Ovary (tissue), 9 donors: Measurements from ENCODE around the gene ANKRD44. TPM values are rescaled to one million over a fixed set of nuclear protein-coding genes. Genes with fewer than 3 reads are reported as not detected.

Source experiments
- DNase-seq, 5 donors: peaks; one replicate each; pipeline ENCODE4 v3.0.0-alpha.2; 2019 to 2020
- H3K27ac ChIP-seq, 2 donors: fragments of 200-600 bp; one replicate each; pipeline versions ENCODE4 v1.5.1 to v1.8.0; 2019 to 2022
- H3K27me3 ChIP-seq: fragments of 200-600 bp; one replicate; pipeline ENCODE4 v1.8.0; 2022
- H3K36me3 ChIP-seq: fragments of 200-600 bp; sonication (generic); one replicate; pipeline ENCODE4 v1.5.1; 2019
- H3K4me1 ChIP-seq: one replicate; pipeline ENCODE4 v1.8.1; 2013; ENCODE audit warnings: mild to moderate bottlenecking, moderate library complexity; ENCODE audit not compliant: insufficient read depth
- H3K4me3 ChIP-seq: fragments of 200-600 bp; sonication (generic); one replicate; pipeline ENCODE4 v1.5.1; 2017
- H3K9me3 ChIP-seq, 2 donors: fragments of 200-600 bp in 1 of 2; sonication (generic) in 1 of 2; one replicate each; pipeline versions ENCODE4 v1.5.1 to v1.8.1; 2013 to 2019; ENCODE audit warnings: mild to moderate bottlenecking in 1 of 2, moderate library complexity in 1 of 2
- EP300 ChIP-seq: sonication (generic); formaldehyde crosslinking; IDR thresholded peaks from one replicate; pipeline ENCODE4 v1.6.1; 2017; ENCODE audit warnings: antibody characterized with exemption
- POLR2A ChIP-seq: fragments of 450-650 bp; IDR thresholded peaks from one replicate; pipeline ENCODE4 v1.6.1; 2017; ENCODE audit warnings: antibody characterized with exemption, mild to moderate bottlenecking, moderate library complexity
- WGBS, 3 donors: extraction: QIAGEN DNeasy Blood & Tissue Kit in 1 of 3; methylation state at CpG; one replicate each; pipeline versions ENCODE4 v1.1.5 to v1.1.7; 2013 to 2017; 5-methylcytosine and 5-hydroxymethylcytosine counted together
- intact Hi-C, 4 donors: fragments of 100-400 bp; cut with DNase I; formaldehyde crosslinking; loops; one replicate each; pipeline versions ENCODE4 v1.11.0 to v1.15.1; 2022 to 2023
- polyA plus RNA-seq, 2 donors: library from polyadenylated mRNA; stranded (reverse); fragments of 200-250 nt in 1 of 2; fragments of 350-450 nt in 1 of 2; fragmentation: Illumina TruSeq in 1 of 2; extraction: RNeasy Lipid Tissue Mini Kit (QIAGEN cat#74804) in 1 of 2; gene quantifications; one replicate each; pipeline ENCODE4 v1.2.3, GENCODE V29; 2013 to 2014
- total RNA-seq, 7 donors: library from RNA; depleted of rRNA in 2 of 7; stranded (reverse); fragments of >200 nt in 2 of 7; fragmentation: NEBNext Ultra II Directional in 3 of 7; extraction: Animal tissue kit (Norgen Biotek cat#: 25700) in 3 of 7; gene quantifications; one replicate each; pipeline versions ENCODE4 v1.1.0 to v1.2.4, GENCODE V29; 2016 to 2023
- TF ChIP-seq, protein P1 (sequence below), 3 donors: fragments of 450-650 bp in 2 of 3; fragments of 200-600 bp in 1 of 3; IDR thresholded peaks; one replicate each; pipeline versions ENCODE4 v1.5.1 to v1.8.0; 2016 to 2022; ENCODE audit warnings: antibody characterized with exemption in 3 of 3, mild to moderate bottlenecking in 1 of 3
- donor health status: DM: no; HTN: no; CAD: no; lungs with moderate emphysema.
- donor health status: DM: no; HTN: no; CAD: no.
- donor health status: Bipolar disorder and iron deficiency.
- donor health status: DM: yes; HTN: yes; CAD: no.
- donor health status: DM: no; HTN: no; CAD: no.
- donor health status: DM: yes; HTN: yes; CAD: no.

Gene ANKRD44
- total and polyA plus RNA-seq, 9 donors = 2.6 to 60.0 (median 11.1) TPM

DNA sequence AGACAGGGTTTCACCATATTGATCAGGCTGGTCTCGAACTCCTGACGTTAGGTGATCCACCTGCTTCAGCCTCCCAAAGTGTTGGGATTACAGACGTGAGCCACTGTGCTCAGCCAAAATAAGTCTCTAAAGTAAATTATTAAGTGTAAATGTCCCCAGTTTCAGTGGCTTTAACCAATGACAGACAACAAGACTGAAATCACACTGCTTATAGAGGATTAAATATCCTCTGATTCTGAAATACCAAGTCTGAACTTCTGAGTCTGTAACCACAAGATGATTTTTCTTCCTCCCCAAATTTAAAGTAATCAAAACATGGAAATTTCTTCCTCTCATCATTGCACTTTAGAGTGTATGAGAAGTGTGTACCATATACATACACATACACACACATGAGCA, 16.5 kb upstream of the ANKRD44 start:
- DNase-seq = no peak
- no peaks in the 10 kb centered on the region for H3K4me1 ChIP-seq
- intact Hi-C loops = no loop called here
- no peaks in the 10 kb centered on the region for H3K9me3 ChIP-seq
- H3K36me3 ChIP-seq = no peaks in the 10 kb centered on the region
- H3K4me3 ChIP-seq = no peak overlapping the region
- H3K27me3 ChIP-seq = no peaks in the 10 kb centered on the region
- no peak overlapping the region for H3K27ac ChIP-seq
- WGBS, 3 donors = 88 to 89% (median 89%) methylated on average over 3 of the region's 3 CpGs
- TF ChIP-seq EP300 = no peak
- TF ChIP-seq POLR2A = no peak
- TF ChIP-seq, protein P1, sequence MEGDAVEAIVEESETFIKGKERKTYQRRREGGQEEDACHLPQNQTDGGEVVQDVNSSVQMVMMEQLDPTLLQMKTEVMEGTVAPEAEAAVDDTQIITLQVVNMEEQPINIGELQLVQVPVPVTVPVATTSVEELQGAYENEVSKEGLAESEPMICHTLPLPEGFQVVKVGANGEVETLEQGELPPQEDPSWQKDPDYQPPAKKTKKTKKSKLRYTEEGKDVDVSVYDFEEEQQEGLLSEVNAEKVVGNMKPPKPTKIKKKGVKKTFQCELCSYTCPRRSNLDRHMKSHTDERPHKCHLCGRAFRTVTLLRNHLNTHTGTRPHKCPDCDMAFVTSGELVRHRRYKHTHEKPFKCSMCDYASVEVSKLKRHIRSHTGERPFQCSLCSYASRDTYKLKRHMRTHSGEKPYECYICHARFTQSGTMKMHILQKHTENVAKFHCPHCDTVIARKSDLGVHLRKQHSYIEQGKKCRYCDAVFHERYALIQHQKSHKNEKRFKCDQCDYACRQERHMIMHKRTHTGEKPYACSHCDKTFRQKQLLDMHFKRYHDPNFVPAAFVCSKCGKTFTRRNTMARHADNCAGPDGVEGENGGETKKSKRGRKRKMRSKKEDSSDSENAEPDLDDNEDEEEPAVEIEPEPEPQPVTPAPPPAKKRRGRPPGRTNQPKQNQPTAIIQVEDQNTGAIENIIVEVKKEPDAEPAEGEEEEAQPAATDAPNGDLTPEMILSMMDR (IDR thresholded peaks at IDR 0.05) = no peak

DNA sequence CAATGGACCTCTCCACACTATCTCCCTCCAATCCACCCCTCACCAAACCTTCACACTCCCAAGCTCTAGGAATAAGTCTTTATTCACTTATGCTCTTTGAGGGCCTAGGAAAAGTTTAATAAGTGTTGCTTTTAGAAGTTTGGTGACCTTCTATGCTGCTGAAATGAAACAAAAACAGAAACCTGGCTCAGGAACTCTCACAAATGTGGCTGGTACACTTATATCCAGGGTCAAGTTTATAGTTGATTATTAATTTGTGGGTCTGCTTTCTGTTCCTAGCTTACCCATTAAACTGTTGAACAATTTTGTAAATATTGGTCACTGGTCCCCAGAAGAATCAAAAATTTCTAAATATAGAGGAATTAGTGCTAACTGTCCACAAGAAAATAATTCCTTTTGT, 14.2 kb upstream of the ANKRD44 start:
- intact Hi-C loops = no loop called here
- no peak overlapping the region for H3K4me3 ChIP-seq
- H3K27me3 ChIP-seq = no peaks in the 10 kb centered on the region
- no peak overlapping the region for H3K27ac ChIP-seq
- no peaks in the 10 kb centered on the region for H3K9me3 ChIP-seq
- no peaks in the 10 kb centered on the region for H3K36me3 ChIP-seq
- no peak for DNase-seq
- H3K4me1 ChIP-seq = no peaks in the 10 kb centered on the region
- TF ChIP-seq EP300 (no peak), POLR2A (no peak)
- TF ChIP-seq, protein P1 (IDR thresholded peaks at IDR 0.05) = no peak

DNA sequence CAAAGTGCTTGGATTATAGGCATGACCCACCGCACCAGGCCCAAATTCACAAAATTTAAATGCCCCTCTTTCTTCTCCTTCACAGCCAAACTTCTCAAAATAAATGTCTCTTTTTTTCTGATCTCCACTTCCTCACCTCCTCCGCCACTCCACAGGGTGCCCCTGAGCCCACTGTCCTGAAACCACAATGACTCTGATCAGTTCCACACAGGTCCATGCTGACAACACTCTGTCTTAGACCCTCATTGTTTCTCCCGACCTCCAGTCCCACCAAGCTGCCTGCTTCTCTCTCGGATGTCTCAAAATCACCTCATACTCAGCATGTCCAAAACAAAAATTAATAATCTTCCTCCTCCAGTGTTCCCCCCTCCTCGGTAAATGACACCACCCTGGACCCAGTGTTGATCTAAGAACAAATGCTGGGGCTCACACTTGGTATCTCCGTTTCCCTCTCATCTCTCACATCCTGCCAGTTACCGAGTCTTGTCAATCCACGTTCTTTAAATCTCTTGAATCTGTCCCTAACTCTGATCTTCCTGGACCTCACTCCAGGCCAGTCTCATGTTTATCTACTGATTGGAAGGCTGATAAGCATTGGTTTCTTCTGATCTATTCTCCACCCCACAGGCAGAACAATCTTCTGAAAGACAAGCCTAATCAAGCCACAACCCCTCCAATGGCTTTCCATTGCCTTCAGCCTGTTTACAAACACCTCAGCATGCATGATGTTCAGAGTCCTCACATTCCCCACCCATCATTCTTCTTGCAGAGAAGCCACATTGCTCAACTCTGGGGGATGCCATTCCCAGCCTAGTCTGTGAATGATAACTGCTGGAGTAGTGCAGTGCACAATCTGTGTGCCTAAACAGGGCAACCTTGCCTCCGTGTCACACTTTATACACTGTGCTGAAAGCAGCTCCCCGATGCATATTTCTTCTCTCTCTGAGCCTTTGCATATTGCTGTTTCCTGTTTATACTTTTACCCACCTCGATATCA, 12.4 kb upstream of the ANKRD44 start:
- Histone ChIP-seq H3K4me1 (no peaks in the 10 kb centered on the region), H3K27ac (no peak overlapping the region), H3K27me3 (no peaks in the 10 kb centered on the region), H3K9me3 (no peaks in the 10 kb centered on the region), H3K36me3 (no peaks in the 10 kb centered on the region), H3K4me3 (no peak overlapping the region)
- WGBS, 3 donors = 78 to 82% (median 79%) methylated on average over 11 of the region's 11 CpGs
- intact Hi-C loops = no loop called here
- no peak for DNase-seq
- no peak for TF ChIP-seq EP300
- TF ChIP-seq, protein P1 (IDR thresholded peaks at IDR 0.05) = no peak
- TF ChIP-seq POLR2A = no peak

DNA sequence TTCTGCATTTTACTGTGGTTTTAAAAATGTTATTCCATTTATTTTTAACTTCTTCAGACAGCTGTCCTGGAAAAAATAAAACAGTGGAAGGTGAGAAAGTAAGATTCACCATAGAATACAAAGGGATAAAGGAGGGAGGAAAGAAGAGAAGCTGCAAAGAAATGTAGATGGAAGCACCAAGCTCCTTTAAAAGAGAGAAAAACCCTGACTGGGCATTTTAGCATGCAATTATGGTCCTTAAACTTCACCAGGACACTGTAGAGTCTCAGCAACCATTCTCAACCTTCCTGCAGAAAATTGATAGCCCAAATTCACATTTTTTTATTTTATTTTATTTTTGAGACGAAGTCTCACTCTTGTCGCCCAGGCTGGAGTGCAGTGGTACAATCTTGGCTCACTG, 11.6 kb upstream of the ANKRD44 start:
- 86 to 93% (median 91%) methylated on average over 2 of the region's 2 CpGs for WGBS, 3 donors

More for the DNA sequence above, 11.6 kb upstream of the ANKRD44 start:
- Histone ChIP-seq H3K36me3 (no peaks in the 10 kb centered on the region), H3K4me3 (no peak overlapping the region), H3K9me3 (no peaks in the 10 kb centered on the region), H3K27ac (no peak overlapping the region), H3K27me3 (no peaks in the 10 kb centered on the region), H3K4me1 (no peaks in the 10 kb centered on the region)
- intact Hi-C loops = no loop called here
- DNase-seq = no peak
- TF ChIP-seq POLR2A (no peak), EP300 (no peak)
- TF ChIP-seq, protein P1 (IDR thresholded peaks at IDR 0.05) = no peak
